SKM-1 treated with dmso at 0.1 percent for 144 hours (cell line): Measurements from ENCODE around the gene AMZ2.
"Not testable (repeated sequence)": the region's sequence is repeated elsewhere in the genome, so short reads cannot be mapped to it uniquely, and the experiment has no call there.

Experiments
- DNase-seq: peaks from one replicate; lab custom pipeline; 2025; ENCODE audit not compliant: unreplicated experiment; lab: John Stamatoyannopoulos, UW

Gene AMZ2

GRCh38 chr17:68220186-68220585 is 27.7 kb upstream of the AMZ2 start:
- DNase-seq = not testable (repeated sequence)

DNA sequence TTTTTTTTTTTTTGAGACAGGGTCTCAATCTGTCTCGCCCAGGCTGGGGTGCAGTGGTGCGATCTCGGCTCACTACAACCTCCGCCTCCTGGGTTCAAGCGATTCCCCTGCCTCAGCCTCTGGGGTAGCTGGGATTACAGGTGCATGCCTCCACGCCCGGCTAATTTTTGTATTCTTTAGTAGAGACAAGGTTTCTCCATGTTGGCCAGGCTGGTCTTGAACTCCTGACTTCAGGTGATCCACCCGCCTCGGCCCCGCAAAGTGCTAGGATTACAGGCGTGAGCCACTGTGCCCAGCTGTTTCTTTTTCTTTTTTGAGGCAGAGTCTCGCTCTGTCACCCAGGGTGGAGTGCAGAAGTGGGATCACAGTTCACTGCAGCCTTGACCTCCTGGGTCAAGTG is 27.1 kb upstream of the AMZ2 start:
- not testable (repeated sequence) for DNase-seq

DNA sequence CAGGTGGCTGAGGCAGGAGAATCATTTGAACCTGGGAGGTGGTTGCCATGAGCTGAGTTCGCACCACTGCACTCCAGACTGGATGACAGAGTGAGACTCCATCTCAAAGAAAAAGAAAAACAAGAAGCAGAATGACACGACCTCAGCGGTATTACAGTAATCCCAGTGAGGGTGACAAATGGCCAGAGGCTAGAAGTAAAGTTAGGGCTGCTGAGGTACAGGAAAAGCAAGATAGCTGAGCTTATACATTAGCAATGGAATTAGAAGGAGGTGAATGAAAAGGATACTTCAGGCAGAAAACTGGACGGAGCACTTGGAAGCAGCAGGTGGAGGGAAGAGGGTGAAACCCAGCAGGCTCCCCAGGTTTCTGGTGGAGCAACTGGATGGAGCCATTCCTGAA is 26.1 kb upstream of the AMZ2 start:
- DNase-seq = no peak

DNA sequence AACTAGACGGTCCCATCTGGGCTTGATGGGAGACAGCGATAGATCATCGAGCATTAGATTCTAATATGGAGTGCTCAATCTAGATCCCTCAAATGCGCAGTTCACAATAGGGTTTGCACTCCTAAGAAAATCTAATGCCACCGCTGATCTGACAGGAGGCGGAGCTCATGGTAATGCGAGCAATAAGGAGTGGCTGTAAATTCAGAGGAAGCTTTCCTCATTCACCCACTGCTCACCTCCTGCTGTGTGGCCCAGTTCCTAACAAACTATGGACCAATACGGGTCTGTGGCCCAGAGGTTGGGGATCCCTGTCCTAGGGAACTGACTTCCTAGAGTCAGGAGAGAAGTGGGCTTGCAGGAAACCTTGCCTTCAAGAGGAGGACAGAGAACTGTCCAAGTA is 25.2 kb upstream of the AMZ2 start:
- DNase-seq = no peak

GRCh38 chr17:68225055-68225454 is 22.8 kb upstream of the AMZ2 start:
- not testable (repeated sequence) for DNase-seq

DNA sequence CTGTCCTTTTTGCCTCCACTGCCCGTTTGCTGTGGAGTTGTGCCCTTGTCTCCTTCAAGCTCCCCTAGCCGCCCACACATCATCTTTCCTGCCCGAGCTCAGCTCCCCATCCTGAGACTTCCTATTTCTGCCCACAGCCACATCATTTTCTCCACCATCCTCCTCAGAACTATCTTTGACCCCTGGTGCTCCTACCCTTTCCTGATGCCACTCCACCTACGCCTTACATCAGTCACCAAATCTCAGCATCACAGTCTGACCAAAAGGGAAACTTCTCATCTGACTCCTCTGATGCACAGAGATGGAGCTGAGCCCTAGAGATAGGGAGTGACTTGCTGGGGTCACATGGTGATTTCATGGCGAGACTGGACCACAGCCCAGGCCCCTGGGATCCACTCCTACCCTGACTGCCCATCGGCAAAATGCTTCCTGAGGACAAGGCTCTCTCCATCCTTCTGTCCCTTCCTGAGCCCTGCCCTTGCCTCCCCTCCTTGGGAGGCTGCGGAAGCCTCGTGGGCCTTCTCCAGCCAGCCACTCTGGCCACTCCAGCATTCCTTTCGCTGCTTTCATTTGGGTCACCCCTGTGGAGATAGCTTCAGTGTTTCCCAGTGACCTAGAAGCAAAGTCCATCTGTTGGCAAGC is 19.7 kb upstream of the AMZ2 start:
- DNase-seq = not testable (repeated sequence)

DNA sequence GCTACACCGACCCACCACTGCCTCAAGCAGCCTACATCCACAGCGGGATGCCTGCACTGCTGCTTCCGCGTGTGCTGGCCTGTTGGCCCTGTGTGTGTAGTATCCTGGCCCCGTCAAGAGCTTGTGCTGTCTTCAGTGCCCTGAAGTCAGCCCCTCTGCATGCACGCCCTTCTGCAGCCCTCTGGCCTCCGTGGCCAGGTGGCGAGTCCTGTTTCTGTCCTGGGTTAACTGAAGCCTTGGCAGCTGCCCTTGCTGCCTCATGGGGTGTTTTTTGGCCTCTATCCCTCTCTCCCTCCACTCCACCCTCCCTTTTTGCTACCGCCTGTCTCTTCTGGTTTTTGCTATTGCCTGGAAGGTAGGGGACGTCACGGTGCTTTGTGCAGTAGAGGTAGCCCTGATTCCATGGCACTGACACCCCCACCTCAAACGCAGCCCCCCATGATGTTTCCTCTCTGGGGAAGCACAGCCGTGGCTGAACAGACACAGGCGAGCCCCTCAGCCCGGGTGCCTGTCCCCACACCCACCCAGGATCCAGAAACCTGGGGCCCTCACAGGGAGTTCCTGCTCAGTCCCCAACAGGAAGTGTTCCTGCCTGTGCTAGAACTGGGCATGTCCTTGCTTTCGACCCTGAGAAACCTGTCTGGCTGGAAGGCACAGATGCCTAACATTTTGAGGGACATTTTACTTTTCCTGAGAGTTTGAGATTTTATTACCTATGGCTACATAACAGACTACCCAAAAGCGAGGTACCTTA is 18.8 kb upstream of the AMZ2 start:
- no peak for DNase-seq

- no peak for DNase-seq
Measured at GRCh38 chr17:68229619-68230018, 18.2 kb upstream of the AMZ2 start.

DNA sequence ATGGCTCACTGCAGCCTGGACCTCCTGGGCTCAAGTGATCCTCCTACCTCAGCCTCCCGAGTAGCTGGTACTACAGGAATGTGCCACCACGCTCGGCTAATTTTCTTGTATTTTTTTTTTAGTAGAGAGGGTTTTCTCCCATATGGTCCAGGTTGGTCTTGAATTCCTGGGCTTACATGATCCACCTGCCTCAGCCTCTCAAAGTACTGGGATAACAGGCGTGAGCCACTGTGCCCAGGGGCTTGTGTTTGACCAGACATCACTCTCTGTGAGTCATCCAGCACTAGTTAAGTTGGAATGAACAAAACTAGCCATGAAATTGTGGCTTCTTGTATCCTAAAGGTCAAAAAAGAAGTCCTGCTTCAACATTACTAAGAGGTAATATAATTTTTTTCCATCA is 16.7 kb upstream of the AMZ2 start:
- not testable (repeated sequence) for DNase-seq

DNA sequence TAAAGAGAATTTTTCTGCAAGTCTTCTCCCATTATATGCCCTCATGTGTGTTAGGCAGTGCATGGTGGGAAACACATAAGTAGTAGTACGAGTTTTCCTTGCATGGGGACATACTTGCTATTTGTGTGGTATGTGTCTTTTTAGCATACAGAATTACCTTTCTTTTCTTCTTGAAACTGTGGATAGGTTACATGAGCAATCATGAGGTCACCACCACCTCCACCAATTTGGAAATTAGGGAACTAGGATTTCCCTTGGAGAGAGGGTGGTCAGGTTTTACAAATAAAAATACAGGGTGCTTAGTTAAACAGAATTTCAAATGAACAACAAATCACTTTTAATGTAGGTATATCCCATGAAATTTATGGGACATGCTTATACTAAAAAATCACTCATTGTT is 16.3 kb upstream of the AMZ2 start:
- DNase-seq = no peak

DNA sequence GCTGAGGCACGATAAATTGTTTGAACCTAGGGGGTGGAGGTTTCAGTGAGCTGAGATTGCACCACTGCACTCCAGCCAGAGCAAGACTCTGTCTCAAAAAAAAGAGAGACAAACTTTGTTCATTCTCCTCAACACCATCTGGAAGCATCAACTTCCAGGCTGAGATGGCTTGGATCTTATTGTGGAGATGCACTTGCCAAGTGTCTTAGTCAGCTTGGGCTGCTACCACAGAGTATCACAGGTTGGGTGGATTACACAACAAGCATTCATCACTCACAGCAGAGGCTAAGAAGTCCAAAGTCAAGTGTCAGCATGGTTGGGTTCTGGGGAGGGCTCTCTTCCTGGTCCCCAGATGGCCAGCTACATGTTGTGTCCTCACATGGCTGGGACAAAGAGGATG is 15.1 kb upstream of the AMZ2 start:
- DNase-seq = not testable (repeated sequence)

DNA sequence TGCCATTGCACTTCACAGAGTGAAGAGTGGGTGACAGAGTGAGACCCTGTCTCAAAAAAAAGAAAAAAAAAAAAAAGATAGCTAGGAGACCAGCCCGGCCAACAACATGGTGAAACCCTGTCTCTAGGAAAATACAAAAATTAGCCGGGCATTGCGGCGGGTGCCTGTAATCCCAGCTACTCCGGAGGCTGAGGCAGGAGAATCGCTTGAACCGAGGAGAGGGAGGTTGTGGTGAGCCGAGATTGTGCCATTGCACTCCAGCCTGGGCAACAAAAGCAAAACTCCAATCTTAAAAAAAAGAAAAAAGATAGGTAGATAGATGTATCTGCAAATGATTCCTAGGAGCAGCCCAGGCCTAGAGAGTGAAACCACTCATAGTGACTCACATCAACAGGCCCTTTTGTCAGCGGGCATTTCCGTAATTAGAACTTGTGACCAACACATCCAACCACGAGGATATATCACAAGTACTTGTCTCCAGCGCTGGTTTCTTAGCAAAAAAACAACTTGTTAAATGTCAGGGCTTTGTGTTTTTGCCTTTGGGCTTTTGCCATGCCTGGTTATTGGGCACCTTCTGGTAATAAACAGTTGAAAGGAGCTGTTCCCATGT is 13.0 kb upstream of the AMZ2 start:
- not testable (repeated sequence) for DNase-seq

GRCh38 chr17:68235336-68235791 is 12.5 kb upstream of the AMZ2 start:
- not testable (repeated sequence) for DNase-seq

DNA sequence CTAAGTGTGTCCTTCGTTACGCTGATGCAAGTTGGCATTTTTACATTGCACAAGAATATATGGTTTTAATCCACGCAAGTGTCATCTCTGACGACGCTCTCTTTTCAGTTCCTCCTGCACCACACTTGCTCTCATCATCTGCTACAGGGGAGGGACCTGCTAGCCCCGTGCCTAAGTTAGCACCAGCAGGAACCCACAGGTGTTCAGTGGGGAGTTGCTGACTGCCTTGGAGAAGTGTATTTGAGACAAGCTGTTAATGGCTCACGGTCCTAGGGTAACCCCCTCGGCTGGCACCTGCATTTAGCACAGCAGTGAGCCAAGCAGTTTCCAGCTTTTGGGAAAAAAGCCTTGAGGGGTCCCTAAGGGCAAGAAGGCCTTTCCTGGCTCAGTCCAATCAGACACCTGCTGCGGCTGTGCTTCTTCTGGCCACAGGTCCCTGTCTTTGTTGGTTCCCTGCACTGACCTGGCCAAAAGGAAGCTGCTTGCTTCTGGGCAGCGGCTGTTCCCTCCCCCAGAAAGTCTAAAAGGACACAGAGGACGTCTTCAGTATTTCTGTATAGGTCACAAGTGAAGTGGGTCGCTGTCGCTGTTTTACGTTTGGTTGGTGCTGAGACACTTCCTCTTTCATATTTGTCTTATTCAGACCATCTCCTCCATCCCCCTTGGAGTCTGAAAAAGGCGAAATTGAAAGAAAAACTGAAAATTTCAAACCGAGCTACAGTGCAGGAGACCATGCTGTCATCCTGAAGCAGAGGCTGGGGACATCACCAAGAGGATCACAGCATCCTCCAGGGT is 10.3 kb upstream of the AMZ2 start:
- DNase-seq = peak; percentile 26

DNA sequence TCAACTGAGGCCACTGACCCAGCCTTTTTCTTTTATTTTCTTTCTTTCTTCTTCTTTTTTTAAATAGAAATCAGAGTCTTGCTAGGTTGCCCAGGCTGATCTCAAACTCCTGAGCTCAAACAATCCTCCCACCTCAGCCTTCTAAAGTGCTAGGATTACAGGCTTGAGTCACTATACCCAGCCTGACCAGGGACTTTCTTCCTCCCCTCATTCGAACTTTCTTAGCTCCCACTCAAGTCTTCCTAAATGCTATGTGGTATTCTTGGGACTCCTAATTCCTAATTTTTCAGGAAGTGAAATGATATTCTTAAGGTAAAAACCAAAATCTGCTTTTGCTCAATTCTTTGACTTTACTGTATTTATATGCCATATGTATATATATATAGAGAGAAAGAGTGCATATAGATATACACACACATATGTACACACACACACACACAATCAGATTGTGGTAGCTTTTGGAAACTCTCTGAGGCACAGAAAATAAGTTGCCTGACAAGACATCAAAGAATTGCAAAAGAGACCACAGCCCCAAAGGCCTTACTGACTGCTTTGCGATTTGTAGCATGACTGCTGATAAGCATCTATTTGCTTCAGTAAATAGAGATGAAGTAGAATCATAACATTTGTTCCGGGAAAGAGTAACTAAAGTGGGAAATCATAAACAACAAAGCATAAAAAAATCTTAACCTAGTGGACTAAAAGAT is 9.5 kb upstream of the AMZ2 start:
- no peak for DNase-seq

DNA sequence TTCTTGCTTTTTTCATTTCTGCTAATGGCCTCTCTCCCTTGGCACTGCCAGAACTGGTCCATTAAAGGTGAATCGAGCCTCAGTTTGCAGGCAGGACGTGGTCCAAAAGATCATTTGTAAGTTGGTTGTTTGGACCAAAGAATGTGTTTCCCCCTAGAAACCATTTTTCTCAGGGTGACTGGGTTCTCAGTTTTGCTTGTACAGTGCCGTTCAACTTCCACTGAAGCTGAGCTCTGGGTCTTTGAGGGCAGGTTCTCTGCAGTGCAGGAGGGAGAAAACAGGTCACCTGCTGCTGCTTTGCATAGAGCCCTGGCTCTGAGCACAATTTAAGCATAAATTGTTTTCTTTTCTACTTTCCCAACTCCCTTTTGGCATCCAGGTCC is 9.0 kb upstream of the AMZ2 start:
- no peak for DNase-seq

GRCh38 chr17:68239632-68240366 is 8.0 kb upstream of the AMZ2 start:
- DNase-seq = no peak

- DNase-seq = no peak
Measured at GRCh38 chr17:68246271-68247028, 1.4 kb upstream of the AMZ2 start.

- no peak for DNase-seq
Measured at GRCh38 chr17:68248199-68248825, 469 bp downstream of the AMZ2 start.
